HG03521 (cell line): ENCODE results near the gene SORCS2.

ENCODE experiments used
- ATAC-seq: cut with Tn5 transposase; IDR thresholded peaks from one replicate; pipeline ENCODE4 v1.9.1; 2021; ENCODE audit warnings: mild to moderate bottlenecking, moderate library complexity; ENCODE audit not compliant: unreplicated experiment

Gene SORCS2

DNA sequence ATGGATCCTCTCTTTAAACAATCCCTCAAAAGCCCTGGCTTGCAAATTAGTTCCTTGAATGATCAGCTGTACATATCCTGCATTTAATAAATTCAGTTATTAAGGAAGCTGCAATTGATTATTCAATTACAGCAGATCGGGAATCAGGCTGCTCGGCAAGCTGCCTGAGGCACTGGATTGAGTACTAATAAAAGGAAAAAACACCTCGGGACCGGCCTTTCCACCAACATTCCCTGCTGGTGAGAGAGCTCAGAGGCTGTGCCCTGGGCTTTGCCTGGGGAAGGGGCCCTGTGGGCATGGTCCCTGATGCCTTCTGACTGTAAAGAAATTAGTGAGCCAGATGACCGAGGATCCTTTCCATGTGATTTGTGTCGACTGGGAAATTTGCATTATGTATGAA is 69.2 kb downstream of the SORCS2 start:
- no peak for ATAC-seq

DNA sequence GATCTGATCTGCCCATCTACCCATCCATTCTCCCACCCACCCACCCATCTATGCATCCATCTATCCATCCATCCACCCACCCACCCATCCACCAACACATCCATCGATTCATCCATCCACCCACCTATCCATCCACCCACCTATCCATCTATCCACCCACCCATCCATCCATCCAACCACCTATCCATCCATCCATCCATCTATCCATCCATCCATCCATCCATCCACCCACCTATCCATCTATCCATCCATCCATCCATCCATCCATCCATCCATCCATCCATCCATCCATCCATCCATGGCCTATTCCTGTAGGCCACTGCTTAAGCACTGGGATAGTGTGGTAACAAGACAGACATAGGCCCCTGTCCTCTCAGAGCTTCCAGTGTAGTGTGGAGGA is 69.8 kb downstream of the SORCS2 start:
- ATAC-seq, result no peak

DNA sequence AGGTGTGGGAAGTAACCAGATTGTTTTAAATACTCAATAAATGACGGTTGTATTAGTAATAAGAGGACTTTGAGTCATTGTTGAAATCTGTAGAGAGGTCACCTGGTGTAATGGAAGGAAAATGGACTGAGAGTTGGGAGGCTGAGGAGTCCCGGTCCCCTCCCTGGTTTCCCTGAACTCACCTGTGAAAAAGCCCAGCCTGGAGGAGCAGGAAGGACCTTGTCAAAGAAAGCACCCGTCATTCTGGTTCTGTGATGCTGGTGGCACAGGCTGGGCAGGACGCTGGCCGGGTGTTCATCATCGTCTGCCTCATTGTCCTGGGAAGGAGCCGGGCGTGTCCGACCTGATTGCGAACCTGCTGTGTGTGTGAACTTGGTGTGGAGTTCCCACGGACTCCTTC is 70.8 kb downstream of the SORCS2 start:
- no peak for ATAC-seq

DNA sequence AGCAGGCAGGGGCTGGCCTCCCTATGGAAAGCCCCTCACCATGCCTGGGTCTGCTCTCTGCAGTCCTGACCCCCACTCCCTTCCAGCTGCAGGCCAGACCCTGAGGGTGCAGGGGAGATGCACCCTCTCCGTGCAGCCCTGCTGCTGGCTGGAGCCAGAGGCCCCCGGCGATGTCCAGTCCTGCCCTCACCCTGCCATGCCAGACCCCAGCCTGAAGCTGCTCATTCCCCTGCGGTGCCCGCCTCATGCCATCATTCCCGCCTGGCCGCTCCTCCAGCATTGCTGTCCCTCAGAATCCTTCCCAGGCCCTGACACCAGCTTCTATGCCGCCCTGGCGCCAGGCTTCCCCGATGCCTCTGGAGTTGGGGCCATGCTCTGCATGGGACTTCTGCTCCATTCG is 72.4 kb downstream of the SORCS2 start:
- ATAC-seq, result no peak

DNA sequence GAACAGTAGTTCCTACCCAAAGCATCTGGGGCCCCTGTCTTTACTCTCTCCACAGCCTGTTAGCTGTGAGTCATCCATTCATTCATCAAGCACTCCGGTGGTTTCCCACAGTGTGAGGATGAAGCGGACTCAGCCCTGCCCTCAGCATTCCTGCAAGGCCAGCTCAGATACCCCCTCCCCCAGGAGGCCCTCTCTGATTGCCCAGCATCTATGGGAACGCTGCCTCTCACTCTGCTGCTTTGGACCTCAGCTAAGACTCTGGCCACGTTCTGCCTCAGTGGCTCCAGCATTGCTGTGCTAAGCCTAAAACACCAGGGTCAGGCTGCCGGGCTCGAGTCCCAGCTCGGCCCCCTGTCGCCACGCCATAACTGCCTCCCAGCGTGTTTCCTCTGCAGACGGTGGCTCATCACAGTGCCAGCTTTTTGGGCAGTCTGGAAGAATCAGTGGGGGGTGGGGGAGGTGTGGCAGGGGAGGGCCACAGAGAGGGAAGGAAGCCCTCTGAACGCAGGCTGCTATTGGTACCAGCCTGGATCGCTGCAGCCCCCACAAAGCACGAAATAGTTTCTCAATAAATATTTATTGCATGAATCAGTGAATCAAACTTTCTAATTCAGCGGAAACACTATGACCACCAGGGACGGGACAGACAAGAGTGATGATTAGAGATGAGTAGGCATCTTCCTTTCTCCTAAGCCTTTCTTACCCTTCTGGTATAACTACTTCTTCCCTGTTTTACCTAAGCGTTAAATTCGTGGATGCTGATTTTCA is 74.4 kb downstream of the SORCS2 start:
- no peak for ATAC-seq

DNA sequence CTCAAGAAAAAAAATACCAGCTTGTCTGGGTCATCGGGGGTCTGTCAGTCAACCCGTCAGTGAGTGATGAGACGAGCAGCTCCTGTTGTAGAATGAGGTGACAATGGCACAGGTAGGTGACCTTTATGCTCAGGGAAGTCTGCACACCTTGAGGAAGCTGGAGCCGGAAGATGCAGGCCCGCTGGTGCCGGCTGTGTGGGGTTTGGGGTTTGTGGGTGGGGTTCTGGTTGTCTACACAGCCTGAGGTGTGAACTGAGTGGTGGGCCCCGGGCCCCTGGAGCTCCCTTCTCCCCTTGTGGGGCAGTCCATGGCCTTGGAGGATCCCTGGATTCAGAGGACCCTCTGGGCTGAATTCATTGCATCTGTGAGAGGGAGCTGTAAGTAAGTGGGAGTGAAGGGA is 75.5 kb downstream of the SORCS2 start:
- ATAC-seq, result no peak

DNA sequence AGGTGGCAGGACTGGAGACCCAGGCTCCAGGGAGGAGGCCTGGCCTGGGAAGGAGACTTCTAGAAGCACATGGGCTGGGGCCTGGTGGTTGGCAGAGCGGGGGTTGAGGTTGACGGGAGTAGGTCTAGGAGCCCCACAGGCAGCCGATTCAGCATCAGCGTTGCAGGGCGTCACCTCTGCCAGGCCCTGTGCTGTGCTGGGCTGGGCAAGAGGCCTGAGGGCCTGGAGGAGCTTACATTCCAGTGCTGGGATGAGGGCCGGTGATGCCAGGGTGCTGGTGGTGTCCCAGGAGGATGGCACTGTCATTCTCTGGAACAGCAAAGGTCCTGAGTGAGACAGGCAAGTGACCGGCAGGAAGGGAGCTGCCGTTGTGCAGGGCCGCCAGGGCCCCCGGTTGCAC is 76.6 kb downstream of the SORCS2 start:
- ATAC-seq, result no peak

DNA sequence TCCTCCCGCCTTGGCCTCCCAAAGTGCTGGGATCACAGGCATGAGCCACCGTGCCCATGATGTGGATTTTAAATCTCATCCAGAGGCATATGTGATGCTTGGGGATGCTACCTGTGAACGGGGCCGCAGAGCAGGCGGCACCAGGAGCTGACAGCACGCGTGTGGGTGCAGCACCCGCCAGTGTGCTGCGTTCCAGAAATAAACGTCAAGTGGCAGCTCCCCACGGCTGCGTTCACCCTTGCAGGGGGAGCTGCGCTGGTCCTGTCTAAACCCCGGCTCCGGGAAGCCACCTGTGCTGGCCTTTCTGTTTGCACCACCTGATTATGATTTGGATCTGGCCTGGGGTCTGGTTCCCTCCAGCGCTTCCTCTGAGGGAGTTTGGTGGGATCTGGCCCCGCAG is 77.8 kb downstream of the SORCS2 start:
- no peak for ATAC-seq

DNA sequence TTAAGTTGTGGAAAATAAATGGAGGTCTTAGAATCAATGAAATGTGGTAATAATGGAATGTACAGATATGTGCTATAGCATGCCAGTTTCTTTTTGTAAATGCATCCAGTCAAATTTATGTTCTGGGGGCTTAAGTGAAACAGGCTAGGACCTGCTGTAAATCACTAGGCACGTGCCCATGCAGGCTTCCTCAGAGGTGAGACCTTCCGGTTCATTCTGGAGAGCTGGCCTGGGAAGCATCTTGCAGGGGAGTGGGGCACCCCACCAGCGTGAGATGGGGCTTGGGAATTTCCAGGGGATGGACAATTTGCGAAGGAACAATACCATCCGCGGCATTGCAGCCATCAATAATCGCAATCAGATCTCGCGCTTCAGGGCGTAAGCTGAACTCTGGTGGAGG is 80.1 kb downstream of the SORCS2 start:
- no peak for ATAC-seq

DNA sequence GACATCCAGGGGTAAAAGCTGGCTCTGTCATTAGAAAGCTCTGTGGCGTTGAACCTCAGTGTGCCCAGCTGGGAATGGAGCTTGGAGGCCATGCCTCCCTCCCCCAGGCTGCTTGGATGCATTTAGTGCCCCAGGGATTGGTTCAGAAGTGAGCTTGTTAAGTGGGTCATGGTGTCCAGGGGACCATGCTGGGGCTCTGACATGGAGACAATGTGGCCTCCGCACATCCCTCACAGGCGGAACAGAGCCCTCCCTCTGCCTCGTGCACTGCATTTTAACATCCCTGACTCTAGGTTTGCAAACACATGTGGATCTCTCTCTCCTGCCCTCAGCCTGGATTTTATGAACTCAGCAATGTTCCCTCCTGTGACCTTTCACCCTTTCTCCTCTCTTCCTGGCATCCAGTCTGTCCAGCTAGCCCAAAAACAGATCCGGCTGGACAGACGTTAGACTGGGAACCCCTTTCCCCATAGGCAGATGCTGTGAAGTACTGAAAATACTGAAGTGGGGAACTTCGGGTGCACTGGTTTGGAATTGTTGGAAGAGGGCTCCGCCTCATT is 81.5 kb downstream of the SORCS2 start:
- ATAC-seq, result no peak

DNA sequence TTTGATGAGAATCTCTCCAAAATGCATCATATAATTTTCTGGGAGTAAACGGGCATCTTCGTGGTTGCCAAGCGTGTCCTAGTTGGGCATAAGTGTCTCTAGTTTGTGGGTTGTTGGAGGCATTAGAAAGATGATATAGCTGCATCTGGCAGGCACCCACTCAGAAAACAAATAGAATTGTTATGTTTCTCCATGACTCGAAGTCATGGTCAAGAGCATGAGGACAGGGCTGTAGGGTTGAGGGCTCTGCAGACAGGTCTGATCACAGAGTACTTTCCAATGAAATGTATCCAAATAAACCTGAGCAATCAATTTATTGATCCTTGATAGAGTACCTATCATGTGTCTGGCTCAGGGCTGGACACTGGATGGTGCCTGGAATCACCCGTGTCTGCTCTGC is 82.7 kb downstream of the SORCS2 start:
- no peak for ATAC-seq

DNA sequence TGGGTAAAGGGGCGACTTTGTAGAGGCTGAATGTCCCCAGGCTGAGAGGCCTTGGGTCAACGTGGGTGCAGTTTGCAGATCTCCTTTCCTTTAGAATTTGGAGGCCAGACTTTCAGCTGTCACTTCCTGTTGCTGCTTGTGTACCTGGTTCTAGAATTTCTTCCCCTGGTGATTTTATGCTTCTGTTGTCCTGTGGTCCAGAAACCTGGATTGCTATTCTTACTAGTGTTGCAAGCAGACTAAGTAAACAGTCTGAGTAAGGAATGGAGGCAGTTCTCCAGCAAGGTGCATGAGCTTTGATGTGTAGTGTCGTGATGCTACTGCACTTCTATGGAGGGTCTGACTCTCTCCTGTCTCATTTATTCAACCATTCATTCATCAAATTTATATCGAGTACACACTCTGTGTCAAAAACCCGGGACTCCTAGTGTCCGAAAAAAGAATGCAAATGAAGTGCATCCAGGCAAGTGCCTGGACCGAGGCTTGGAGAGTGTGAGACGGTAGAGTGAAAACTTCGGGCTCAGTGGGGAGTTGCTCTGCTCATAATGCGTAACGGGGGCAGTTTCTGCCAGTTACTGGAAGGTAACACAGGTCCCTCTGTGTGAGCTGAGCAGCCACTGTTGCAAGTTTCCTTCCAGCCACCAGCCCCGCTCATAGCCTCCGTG is 83.3 kb downstream of the SORCS2 start:
- ATAC-seq, result no peak

DNA sequence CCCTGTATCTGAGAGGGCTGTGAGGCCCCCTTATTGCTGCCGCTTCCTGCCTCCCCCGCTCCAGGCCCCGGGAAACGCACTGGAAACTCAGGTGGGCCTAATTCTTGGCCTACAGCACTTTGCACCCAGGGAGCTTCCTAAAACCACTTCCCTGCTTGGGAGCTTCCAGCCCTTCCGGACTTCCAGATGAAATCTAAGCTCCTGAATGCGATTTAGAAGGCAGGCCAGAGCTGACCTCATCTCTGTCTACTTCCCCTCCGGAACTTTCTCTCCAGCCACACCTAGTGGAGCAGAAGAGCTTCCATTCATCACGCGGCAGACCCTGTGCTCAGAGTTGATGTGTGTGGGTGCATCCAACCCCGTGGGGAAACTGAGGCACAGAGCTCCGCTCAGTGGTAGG is 84.2 kb downstream of the SORCS2 start:
- ATAC-seq, result no peak

DNA sequence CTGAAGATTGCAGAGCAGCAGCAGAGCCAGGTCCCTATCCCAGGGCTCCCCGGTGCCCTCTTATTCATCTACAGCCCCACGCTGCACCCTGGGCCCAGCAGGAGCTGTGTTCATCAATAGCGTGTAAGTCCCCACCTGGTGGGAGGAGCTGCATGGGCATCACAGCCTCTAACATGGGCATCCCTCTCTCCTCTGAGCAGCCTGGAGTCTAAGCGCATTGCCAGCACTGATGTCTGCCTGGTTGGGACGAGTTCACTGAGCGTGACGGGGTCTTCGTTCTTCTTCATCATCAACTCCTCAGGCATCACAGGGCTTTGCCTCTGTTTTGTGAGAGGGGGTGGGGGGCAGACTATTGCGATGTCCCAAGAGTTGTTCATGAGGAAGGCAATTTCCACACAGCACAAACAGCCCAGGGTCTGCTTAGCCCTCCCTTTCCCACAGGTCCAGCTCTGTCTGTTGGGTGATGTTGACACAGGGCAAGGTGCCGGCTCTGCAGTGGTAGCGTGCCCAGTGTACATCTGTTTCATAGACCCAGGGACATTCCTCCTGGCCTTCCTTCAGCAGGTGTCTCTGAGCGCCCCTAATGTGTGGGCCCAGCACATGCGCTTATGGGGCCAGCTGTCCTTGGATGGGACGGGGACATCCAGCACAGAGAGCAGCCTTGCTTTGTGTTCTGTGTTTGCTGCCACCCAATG is 85.9 kb downstream of the SORCS2 start:
- ATAC-seq, result no peak

DNA sequence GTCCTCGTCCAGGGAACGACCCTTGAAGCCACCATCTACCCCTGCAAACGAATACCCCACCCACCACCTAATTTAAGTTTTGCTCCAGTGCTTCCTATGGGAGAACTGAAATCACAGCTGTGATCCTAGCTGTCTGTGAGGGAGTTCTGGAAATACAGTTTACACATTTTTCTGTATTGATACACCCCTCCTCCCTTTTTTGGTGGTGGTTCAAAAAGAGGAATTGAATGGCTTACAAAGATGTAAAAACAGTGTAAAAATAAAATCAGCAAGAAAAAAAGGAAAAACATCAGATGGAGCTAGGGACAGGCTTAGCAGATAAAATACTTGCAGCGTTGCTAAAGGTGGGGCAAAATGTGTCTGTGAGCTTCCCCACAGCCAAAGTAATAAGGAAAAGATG is 86.6 kb downstream of the SORCS2 start:
- no peak for ATAC-seq

DNA sequence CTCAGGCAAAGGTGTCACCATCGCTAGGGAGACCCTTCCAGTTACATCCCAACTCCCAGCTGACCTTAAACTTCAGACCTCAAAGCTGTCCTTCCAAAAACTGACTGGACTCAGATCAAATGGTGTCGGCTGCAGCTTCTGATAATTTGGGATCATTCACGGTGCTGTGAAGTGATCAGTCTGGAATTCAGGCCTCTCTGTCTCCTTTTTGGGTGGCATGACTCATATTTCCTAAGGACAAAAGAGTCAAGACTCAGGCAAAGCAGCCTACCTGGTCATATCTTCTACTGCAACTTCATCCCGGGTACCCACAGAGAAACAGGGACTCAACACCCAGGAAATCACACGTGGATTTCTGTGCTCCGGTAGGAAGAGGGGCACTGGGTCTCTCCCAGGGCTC is 87.6 kb downstream of the SORCS2 start:
- no peak for ATAC-seq

DNA sequence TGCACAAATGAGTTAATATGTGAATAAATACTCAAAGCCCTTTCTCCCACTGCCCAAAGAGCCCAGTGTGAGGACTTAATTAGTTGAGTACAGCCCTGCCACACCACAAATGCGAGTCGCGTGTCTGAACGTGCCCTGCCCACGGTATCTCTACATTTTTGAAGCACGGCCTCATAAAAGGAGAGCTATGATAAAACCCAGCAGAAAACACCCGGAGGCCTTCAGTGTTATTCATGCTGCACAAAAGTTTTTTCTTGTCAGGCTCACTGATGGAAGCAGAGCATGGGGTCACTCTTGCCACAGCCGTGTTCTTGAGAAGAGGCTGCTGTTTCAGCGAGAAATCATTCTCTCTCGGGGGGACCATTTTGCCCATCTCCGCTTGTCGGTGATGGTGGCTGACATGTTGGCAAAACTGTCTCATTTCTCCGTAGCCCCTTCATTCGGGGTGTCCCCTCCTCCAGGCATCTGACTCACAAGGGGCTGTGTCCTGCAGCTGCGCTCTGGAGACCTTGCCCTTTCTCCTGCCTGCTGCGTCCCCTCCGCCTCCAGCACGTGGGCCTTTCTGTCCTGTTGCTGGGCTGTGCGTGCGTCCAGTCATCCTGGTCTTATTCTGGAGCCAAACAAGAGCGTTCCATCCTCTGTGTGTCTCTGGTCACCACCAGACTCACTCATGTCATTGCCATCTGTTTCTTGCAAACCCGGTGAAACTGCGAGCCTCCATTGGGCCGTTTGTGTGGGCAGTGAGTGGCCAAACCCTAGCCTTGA is 88.8 kb downstream of the SORCS2 start:
- ATAC-seq, result no peak

DNA sequence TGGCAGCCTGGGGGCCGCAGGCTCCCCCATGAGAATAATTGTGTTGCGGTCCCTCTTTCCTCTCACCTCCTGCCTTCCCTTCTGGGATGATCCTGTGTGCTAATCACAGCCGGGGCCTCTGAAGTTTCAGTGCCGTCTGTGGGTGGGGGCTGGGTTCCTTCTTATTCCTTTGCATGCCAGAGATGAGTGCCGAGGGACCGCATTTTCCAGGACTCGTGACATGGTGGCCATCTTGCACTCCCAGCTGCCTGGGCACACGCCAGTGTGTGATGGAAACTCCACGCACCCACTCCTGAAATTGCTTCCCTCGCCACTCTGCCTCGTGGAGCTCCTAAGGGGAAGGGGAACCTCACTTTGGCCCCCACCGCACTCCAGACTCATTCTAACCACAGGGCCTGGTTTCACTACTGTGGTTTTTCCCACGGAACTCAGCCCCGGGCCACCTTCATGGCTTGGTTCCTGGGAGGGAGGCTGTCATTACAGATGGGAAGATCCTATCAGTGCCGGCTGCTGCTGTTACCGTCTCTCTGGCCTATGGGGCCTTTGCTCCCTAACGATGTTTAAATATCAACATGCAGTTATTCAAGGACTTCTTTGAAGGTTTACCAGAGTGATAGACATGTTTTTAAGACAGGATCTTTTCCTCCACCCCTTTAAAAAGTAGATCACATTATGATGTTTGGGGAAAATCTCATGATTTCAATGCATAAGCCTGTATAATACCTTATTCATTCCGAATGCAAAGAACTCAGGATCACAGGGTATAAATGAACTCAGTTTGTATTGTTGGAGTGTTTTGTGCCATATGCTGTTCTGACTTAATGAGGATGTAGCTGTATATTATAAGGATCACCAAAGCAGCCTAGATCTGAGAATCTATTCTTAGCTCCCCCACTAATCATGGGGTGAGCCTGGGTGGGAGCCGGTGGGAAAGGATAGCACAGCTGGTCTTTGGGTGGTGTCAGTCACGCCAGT is 89.6 kb downstream of the SORCS2 start:
- no peak for ATAC-seq

DNA sequence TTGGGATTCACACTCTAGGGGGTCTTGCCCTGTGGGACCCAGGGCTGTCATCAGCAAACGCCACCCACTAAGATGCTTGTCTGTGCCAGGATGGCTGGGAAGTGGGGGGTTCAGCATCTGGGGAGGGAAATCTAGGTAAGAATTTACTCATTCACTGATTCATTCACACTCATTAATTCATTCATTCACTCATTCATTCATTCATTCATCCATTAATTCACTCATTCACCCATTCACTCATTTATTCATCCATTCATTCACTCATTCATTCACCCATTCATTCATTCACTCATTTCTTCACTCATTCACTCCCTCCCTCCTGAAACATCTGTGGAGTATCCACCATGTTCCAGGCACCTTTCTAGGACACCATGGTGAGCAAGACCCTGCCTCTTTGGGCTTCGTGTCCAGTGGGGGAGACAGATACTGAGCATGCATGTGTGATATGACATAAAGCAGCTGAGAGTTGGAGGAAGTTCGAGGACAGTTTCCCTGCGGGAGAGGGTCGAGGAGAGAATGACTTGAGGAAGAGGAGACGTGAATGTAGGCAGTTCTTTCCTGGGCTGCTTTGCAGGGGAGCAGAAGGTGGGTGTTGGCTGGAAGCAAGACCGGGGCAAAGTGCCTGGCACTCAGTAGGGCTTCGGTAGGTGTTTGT is 90.6 kb downstream of the SORCS2 start:
- ATAC-seq, result no peak
